IMR-90 (cell line): Measurements from ENCODE around the gene HMGXB3. TPM values are rescaled to one million over a fixed set of nuclear protein-coding genes. Genes with fewer than 3 reads are reported as not detected.

Source experiments
- ATAC-seq: fragments of 200-7000 bp; cut with Tn5 transposase; 2 replicates; pipeline ENCODE4 v1.9.1; 2020; ENCODE audit warnings: low read depth, mild to moderate bottlenecking, moderate library complexity
- BruUV-seq: library from RNA; stranded (reverse); fragments of 400-500 nt; replicated peaks from 2 replicates; lab custom pipeline; 2021; lab: Mats Ljungman, UMichigan
- CTCF ChIA-PET: fragments of 300-600 bp; formaldehyde crosslinking; extraction: SDS; loops from one replicate; lab custom pipeline; 2021; ENCODE audit warnings: antibody characterized with exemption; lab: Yijun Ruan, JAX
- POLR2A ChIA-PET: fragments of 300-600 bp; sonication (Branson Sonifier 250); formaldehyde crosslinking; loops from one replicate; lab custom pipeline; 2022; ENCODE audit warnings: antibody characterized with exemption; ENCODE audit not compliant: unreplicated experiment; lab: Charles Lee
- DNase-seq: peaks from one replicate; pipeline ENCODE4 v3.0.0; 2013
- H2AFZ ChIP-seq: replicated peaks from 2 replicates; pipeline ENCODE3; 2013; ENCODE audit warnings: low read length, mild to moderate bottlenecking; ENCODE audit not compliant: poor library complexity
- H2AK5ac ChIP-seq: 2 replicates; pipeline ENCODE4 v1.6.1; 2013; ENCODE audit warnings: low read depth, low read length, inconsistent platforms
- H2AK9ac ChIP-seq: replicated peaks from 2 replicates; pipeline ENCODE3; 2013; ENCODE audit warnings: mild to moderate bottlenecking, low read depth, low read length, moderate library complexity; ENCODE audit not compliant: poor library complexity
- H2BK120ac ChIP-seq: 2 replicates; pipeline ENCODE4 v1.6.1; 2013; ENCODE audit warnings: low read depth, low read length, inconsistent platforms
- H2BK15ac ChIP-seq: 3 replicates; pipeline ENCODE4 v1.6.1; 2013; ENCODE audit warnings: low read depth, low read length, inconsistent platforms
- H2BK20ac ChIP-seq: 2 replicates; pipeline ENCODE4 v1.6.1; 2013; ENCODE audit warnings: low read depth, mild to moderate bottlenecking, inconsistent platforms, low read length, moderate library complexity
- H2BK5ac ChIP-seq: 2 replicates; pipeline ENCODE4 v1.6.1; 2013; ENCODE audit warnings: mild to moderate bottlenecking, low read depth, low read length, inconsistent platforms; ENCODE audit not compliant: poor library complexity, severe bottlenecking
- H3K14ac ChIP-seq: replicated peaks from 2 replicates; pipeline ENCODE4 v1.6.1; 2013; ENCODE audit warnings: low read depth, low read length, inconsistent platforms
- H3K18ac ChIP-seq: 2 replicates; pipeline ENCODE4 v1.6.1; 2013; ENCODE audit warnings: low read depth, low read length, control low read depth
- H3K23ac ChIP-seq: 2 replicates; pipeline ENCODE4 v1.6.1; 2013; ENCODE audit warnings: low read depth, low read length, inconsistent platforms
- H3K27ac ChIP-seq: 2 replicates; pipeline ENCODE4 v1.5.1; 2013; ENCODE audit warnings: mild to moderate bottlenecking, control low read depth, low read length; ENCODE audit not compliant: insufficient read depth
- H3K27me3 ChIP-seq: 2 replicates; pipeline ENCODE4 v1.6.1; 2013; ENCODE audit warnings: low read length; ENCODE audit not compliant: control insufficient read depth, insufficient read depth
- H3K36me3 ChIP-seq: 2 replicates; pipeline ENCODE4 v1.6.1; 2013; ENCODE audit warnings: low read length, mixed read lengths; ENCODE audit not compliant: control insufficient read depth, insufficient read depth
- H3K4ac ChIP-seq: 2 replicates; pipeline ENCODE4 v1.6.1; 2013; ENCODE audit warnings: low read depth, low read length, inconsistent platforms
- H3K4me1 ChIP-seq: 2 replicates; pipeline ENCODE4 v1.6.1; 2013; ENCODE audit warnings: low read length, mixed read lengths; ENCODE audit not compliant: control insufficient read depth, insufficient read depth
- H3K4me2 ChIP-seq: 2 replicates; pipeline ENCODE4 v1.6.1; 2013; ENCODE audit warnings: low read depth, mild to moderate bottlenecking, control low read depth, low read length, moderate library complexity
- H3K4me3 ChIP-seq: 2 replicates; pipeline ENCODE4 v1.5.1; 2013; ENCODE audit warnings: low read depth, mild to moderate bottlenecking, control low read depth, low read length, moderate library complexity; ENCODE audit not compliant: insufficient read depth
- H3K56ac ChIP-seq: 2 replicates; pipeline ENCODE4 v1.6.1; 2013; ENCODE audit warnings: low read length, inconsistent platforms; ENCODE audit not compliant: insufficient read depth; ENCODE audit errors: extremely low read depth
- H3K79me1 ChIP-seq, 2 experiments: 2 replicates each; pipeline ENCODE4 v1.6.1; 2013; ENCODE audit warnings: low read length in 2 of 2, inconsistent platforms in 1 of 2, low read depth in 1 of 2
- H3K9ac ChIP-seq: 2 replicates; pipeline ENCODE4 v1.6.1; 2013; ENCODE audit warnings: low read depth, low read length, control low read depth
- H3K9me1 ChIP-seq: 2 replicates; pipeline ENCODE4 v1.6.1; 2013; ENCODE audit warnings: low read length, inconsistent platforms; ENCODE audit not compliant: insufficient read depth
- H3K9me3 ChIP-seq: 2 replicates; pipeline ENCODE4 v1.6.1; 2013; ENCODE audit warnings: low read length; ENCODE audit not compliant: control insufficient read depth, insufficient read depth
- H4K20me1 ChIP-seq: 2 replicates; pipeline ENCODE4 v1.6.1; 2013; ENCODE audit warnings: low read length, inconsistent platforms; ENCODE audit not compliant: insufficient read depth
- H4K5ac ChIP-seq: 2 replicates; pipeline ENCODE4 v1.6.1; 2013; ENCODE audit warnings: mild to moderate bottlenecking, low read depth, low read length, control low read depth
- H4K8ac ChIP-seq, 2 experiments: 2 replicates each; pipeline ENCODE4 v1.6.1; 2013; ENCODE audit warnings: low read depth in 2 of 2, low read length in 2 of 2, control low read depth in 1 of 2, inconsistent platforms in 1 of 2
- H4K91ac ChIP-seq: 2 replicates; pipeline ENCODE4 v1.6.1; 2013; ENCODE audit warnings: low read depth, low read length, inconsistent platforms; ENCODE audit not compliant: insufficient read depth
- CEBPB ChIP-seq: IDR thresholded peaks from 2 replicates; pipeline ENCODE4 v1.6.1; 2012; ENCODE audit warnings: low read depth, low read length, improper control_type of control experiment
- ELK1 ChIP-seq: fragments of 150-350 bp; IDR thresholded peaks from 2 replicates; pipeline ENCODE4 v1.6.1; 2016; ENCODE audit warnings: low read depth, mild to moderate bottlenecking, low read length, moderate library complexity, borderline replicate concordance
- MAZ ChIP-seq: IDR thresholded peaks from 2 replicates; pipeline ENCODE4 v1.6.1; 2012; ENCODE audit warnings: low read depth, mild to moderate bottlenecking, low read length, improper control_type of control experiment, moderate library complexity, borderline replicate concordance
- MXI1 ChIP-seq: IDR thresholded peaks from 2 replicates; pipeline ENCODE4 v1.6.1; 2012; ENCODE audit warnings: low read depth, mild to moderate bottlenecking, low read length, moderate library complexity, borderline replicate concordance
- POLR2A ChIP-seq: IDR thresholded peaks from 2 replicates; pipeline ENCODE4 v1.6.1; 2012; ENCODE audit warnings: mild to moderate bottlenecking, low read depth, low read length
- RAD21 ChIP-seq: IDR thresholded peaks from 2 replicates; pipeline ENCODE4 v1.6.1; 2012; ENCODE audit warnings: low read length, improper control_type of control experiment
- USF2 ChIP-seq: fragments of 150-350 bp; IDR thresholded peaks from 2 replicates; pipeline ENCODE4 v1.6.1; 2017; ENCODE audit warnings: mild to moderate bottlenecking, antibody characterized with exemption, low read length, low read depth
- WGBS, 2 experiments: methylation state at CpG; one replicate each; pipeline versions ENCODE4 v1.1.5 to v1.1.7; 2013; ENCODE audit warnings: missing lambda C conversion rate in 2 of 2; ENCODE audit not compliant: insufficient read length in 1 of 2; ENCODE audit errors: extremely low coverage in 2 of 2; 5-methylcytosine and 5-hydroxymethylcytosine counted together
- dilution Hi-C: fragments of 300-500 bp; cut with HindIII; formaldehyde crosslinking; loops from one replicate; pipeline ENCODE4 v1.14.3; 2018; ENCODE audit warnings: low sequenced_read_pairs; ENCODE audit not compliant: unreplicated experiment
- in situ Hi-C: fragments of 300-500 bp; cut with MboI; formaldehyde crosslinking; loops from 3 replicates; pipeline ENCODE4 v1.14.3; 2019; ENCODE audit warnings: low sequenced_read_pairs, inconsistent platforms, mixed read lengths
- intact Hi-C: fragments of 100-400 bp; cut with micrococcal nuclease; formaldehyde crosslinking; loops from 2 replicates; pipeline ENCODE4 v1.10.0; 2022
- polyA plus RNA-seq, 3 experiments: library from polyadenylated mRNA; depleted of rRNA; stranded (reverse); fragments of >200 nt; gene quantifications; 2 replicates each; pipeline ENCODE4 v1.2.3, GENCODE V29; 2012; ENCODE audit warnings: low replicate concordance in 1 of 3
- total RNA-seq: library from RNA; depleted of rRNA; stranded (reverse); fragments of >200 nt; gene quantifications from 2 replicates; pipeline ENCODE4 v1.2.3, GENCODE V29; 2012

HMGXB3 gene
- total and polyA plus RNA-seq, 2 of the 4 experiments (the other 2 are of a cell fraction), result 27.6 to 30.6 TPM

GRCh38 chr5:149999359-149999758, 1.2 kb upstream of the HMGXB3 start:
- peak overlapping the region; percentile 49 for H2AK9ac ChIP-seq
- ChIA-PET POLR2A (no interaction called here), CTCF (interaction anchor here (1.4 to 3.2 kb wide), 2 partner anchors 9 to 165 kb away, joined by 4 to 10 read pairs; no protein-coding TSS in a partner anchor)
- no peak overlapping the region for H2BK5ac ChIP-seq
- H4K5ac ChIP-seq, result no peak overlapping the region
- H2AFZ ChIP-seq, result no peak overlapping the region
- peaks cover 16% of the 10 kb centered on the region for H3K9me1 ChIP-seq
- no peak overlapping the region for H2BK15ac ChIP-seq
- H3K18ac ChIP-seq, result no peak overlapping the region
- peak overlapping the region; percentile 96 to 99; a peak in 2 of 4 replicates for H4K8ac ChIP-seq
- intact Hi-C loops, result no loop called here
- DNase-seq, result no peak
- H2BK20ac ChIP-seq, result no peak overlapping the region
- H3K79me1 ChIP-seq, result peaks cover 11 to 56% of the 10 kb centered on the region in 2 experiments
- peak overlapping the region; percentile 38; the same call in 1 of the 2 replicates for H2AK5ac ChIP-seq
- no peak overlapping the region for H3K27ac ChIP-seq
- H3K23ac ChIP-seq, result no peak overlapping the region
- no peak overlapping the region for H4K91ac ChIP-seq
- H3K4me1 ChIP-seq, result peaks cover 2% of the 10 kb centered on the region
- H3K4ac ChIP-seq, result peak overlapping the region; percentile 9; the same call in 1 of the 2 replicates
- H3K56ac ChIP-seq, result no peak overlapping the region
- dilution Hi-C loops, result no loop called here
- no TSS peak for BruUV-seq
- H3K9me3 ChIP-seq, result no peaks in the 10 kb centered on the region
- H2BK120ac ChIP-seq, result no peak overlapping the region
- in situ Hi-C loops, result no loop called here
- ATAC-seq, result no peak
- WGBS, 2 experiments, result no CpG with 5 or more reads among the region's 3 CpGs
- H3K9ac ChIP-seq, result peak overlapping the region; percentile 93; the same call in 1 of the 2 replicates
- peak overlapping the region; percentile 94; the same call in 1 of the 2 replicates for H3K14ac ChIP-seq
- peak overlapping the region; percentile 85 for H3K4me2 ChIP-seq
- TF ChIP-seq ELK1, result no peak
- no peak for TF ChIP-seq CEBPB
- no peak for TF ChIP-seq MXI1
- TF ChIP-seq POLR2A, result no peak
- TF ChIP-seq USF2, result no peak
- TF ChIP-seq RAD21, result no peak
- no peak for TF ChIP-seq MAZ
- peak overlapping the region; percentile 62; the same call in 1 of the 2 replicates for H3K4me3 ChIP-seq
- H3K36me3 ChIP-seq, result peaks cover 9% of the 10 kb centered on the region
- H3K27me3 ChIP-seq, result no peaks in the 10 kb centered on the region
- peaks cover 28% of the 10 kb centered on the region; the same call in 1 of the 2 replicates for H4K20me1 ChIP-seq
